Endometrial microvascular endothelial cells (primary cell): ENCODE results near the gene COPG2. TPM values are rescaled to one million over a fixed set of nuclear protein-coding genes. Genes with fewer than 3 reads are reported as not detected.
"Not testable (repeated sequence)": the region's sequence is repeated elsewhere in the genome, so short reads cannot be mapped to it uniquely, and the experiment has no call there.

Source experiments
- in situ Hi-C: cut with HindIII; loops from 2 replicates; pipeline ENCODE4 v1.10.0; 2017; ENCODE audit warnings: low sequenced_read_pairs, low pct_unique_long_range_greater_than_20kb; ENCODE audit errors: inconsistent ontology term
- total RNA-seq: library from RNA; depleted of rRNA; stranded (reverse); fragments of >200 nt; gene quantifications from one replicate; pipeline ENCODE4 v1.2.3, GENCODE V29; 2015; ENCODE audit errors: inconsistent ontology term

Gene COPG2
- total RNA-seq, 1 donor from 2014 or later: 13.8 TPM

- in situ Hi-C loops: not testable (repeated sequence)
Measured at GRCh38 chr7:130585932-130586331, 82.6 kb downstream of the COPG2 start.

GRCh38 chr7:130575110-130575509 is 93.4 kb downstream of the COPG2 start:
- in situ Hi-C loops: not testable (repeated sequence)

GRCh38 chr7:130570144-130570543 is 98.4 kb downstream of the COPG2 start:
- in situ Hi-C loops: not testable (repeated sequence)

GRCh38 chr7:130566898-130567280 is 101.7 kb downstream of the COPG2 start:
- in situ Hi-C loops: no loop called here

GRCh38 chr7:130566168-130566897 is 102.2 kb downstream of the COPG2 start:
- in situ Hi-C loops: no loop called here

- in situ Hi-C loops: no loop called here
Measured at GRCh38 chr7:130560972-130561371, 107.6 kb downstream of the COPG2 start.

GRCh38 chr7:130559184-130559583 is 109.4 kb downstream of the COPG2 start:
- in situ Hi-C loops: no loop called here

GRCh38 chr7:130554481-130554880 is 114.1 kb downstream of the COPG2 start:
- in situ Hi-C loops: no loop called here

- in situ Hi-C loops: no loop called here
Measured at GRCh38 chr7:130553398-130554029, 115.0 kb downstream of the COPG2 start.

- in situ Hi-C loops: no loop called here
Measured at GRCh38 chr7:130544356-130544755, 124.2 kb downstream of the COPG2 start.

GRCh38 chr7:130543487-130544010 is 125.0 kb downstream of the COPG2 start:
- in situ Hi-C loops: no loop called here

- in situ Hi-C loops: not testable (repeated sequence)
Measured at GRCh38 chr7:130542297-130542696, 126.3 kb downstream of the COPG2 start.

GRCh38 chr7:130541287-130541686 is 127.3 kb downstream of the COPG2 start:
- in situ Hi-C loops: not testable (repeated sequence)

GRCh38 chr7:130537894-130538293 is 130.7 kb downstream of the COPG2 start:
- in situ Hi-C loops: not testable (repeated sequence)

GRCh38 chr7:130529417-130529816 is 139.1 kb downstream of the COPG2 start:
- in situ Hi-C loops: no loop called here

- in situ Hi-C loops: not testable (repeated sequence)
Measured at GRCh38 chr7:130527752-130528355, 140.7 kb downstream of the COPG2 start.

GRCh38 chr7:130524628-130525027 is 143.9 kb downstream of the COPG2 start:
- in situ Hi-C loops: no loop called here

GRCh38 chr7:130523519-130524125 is 144.9 kb downstream of the COPG2 start:
- in situ Hi-C loops: not testable (repeated sequence)

- in situ Hi-C loops: no loop called here
Measured at GRCh38 chr7:130521258-130521951, 147.1 kb downstream of the COPG2 start.
